NCI-H146 (cell line): Measurements from ENCODE around the gene CTSH.
A peak's percentile ranks its signal among the peaks of the same experiment; 100 is the strongest.
"Not testable (repeated sequence)": the region's sequence is repeated elsewhere in the genome, so short reads cannot be mapped to it uniquely, and the experiment has no call there.

Experiments used
- DNase-seq: peaks from one replicate; lab custom pipeline; 2025; lab: John Stamatoyannopoulos, UW

Gene CTSH

DNA sequence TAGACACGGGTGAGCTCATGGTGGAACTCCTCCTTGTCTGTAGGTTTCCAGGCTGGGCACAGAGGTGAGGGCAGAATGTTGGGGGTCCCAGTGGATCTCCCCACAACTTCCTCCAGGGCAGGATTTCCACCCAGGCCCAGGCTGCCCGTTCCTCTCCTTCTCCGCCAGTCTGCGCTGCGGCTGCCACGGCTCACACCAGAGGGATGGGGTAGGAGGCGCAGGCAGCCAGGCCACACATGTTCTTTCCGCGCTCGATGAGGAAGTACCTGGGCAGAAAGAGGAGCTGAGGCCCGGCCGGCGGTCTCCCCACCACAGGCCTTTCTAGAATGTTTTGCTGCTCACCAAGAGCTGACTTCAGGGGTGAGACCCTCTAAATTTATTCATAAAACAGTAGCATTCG, 22.9 kb downstream of the CTSH start:
- no peak for DNase-seq

- no peak for DNase-seq
Measured at GRCh38 chr15:78921517-78921916, 23.3 kb downstream of the CTSH start.

GRCh38 chr15:78917888-78918287, 27.0 kb downstream of the CTSH start:
- DNase-seq, result no peak

DNA sequence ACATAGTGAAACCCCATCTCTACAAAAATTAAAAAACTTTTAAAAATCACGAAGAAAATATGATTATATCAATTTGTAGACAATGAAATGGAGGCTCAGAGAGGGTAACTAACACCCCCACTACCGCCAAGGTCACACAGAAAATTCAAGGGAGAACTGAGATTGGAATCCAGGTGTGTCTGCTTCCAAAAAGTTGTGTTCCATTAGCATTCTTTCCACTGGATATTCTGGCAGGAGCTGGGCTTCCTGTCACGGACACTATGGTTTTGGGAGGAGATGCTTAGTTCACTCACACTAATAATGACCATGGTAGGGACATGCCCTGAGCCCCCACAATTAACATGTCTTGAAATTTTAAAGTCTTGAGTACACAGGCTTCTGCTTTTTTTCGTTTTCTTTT, 28.8 kb downstream of the CTSH start:
- no peak for DNase-seq

- no peak for DNase-seq
Measured at GRCh38 chr15:78915341-78916087, 29.3 kb downstream of the CTSH start.

DNA sequence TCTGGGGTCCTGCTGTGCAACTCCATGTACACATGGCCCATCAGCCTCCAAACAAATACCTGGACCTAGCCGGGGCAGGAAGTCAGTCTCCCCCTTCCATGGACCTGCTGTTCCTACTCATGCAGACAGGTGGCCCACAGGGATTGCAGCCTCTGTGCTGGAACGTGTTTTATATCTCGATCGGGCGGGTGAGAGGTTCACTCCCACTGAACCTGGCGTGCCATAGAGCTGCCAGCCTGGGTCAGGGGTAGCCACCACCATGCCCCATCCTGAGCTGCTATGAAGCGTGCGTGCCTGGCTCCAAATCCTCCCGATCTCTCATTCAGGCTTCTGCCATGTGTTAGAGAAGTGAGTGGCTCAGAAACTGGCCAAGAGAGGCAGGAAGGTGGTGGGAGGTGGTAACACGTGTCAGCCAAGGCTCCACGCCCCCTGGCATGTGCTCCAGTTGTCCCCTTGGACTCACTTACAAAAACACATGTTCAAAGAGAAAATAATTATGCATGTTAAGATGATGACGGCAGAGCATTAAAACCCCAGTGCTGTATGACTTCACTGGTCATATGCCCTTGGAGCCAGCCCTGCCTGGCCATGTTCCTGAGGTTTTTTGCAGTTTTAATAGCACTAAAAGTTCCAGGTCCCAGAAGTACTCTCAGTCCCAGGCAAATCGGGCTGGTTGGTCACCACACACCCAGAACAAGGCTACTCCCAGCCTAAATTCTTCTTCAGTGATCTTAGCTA, 30.6 kb downstream of the CTSH start:
- DNase-seq, result peak; percentile 8

DNA sequence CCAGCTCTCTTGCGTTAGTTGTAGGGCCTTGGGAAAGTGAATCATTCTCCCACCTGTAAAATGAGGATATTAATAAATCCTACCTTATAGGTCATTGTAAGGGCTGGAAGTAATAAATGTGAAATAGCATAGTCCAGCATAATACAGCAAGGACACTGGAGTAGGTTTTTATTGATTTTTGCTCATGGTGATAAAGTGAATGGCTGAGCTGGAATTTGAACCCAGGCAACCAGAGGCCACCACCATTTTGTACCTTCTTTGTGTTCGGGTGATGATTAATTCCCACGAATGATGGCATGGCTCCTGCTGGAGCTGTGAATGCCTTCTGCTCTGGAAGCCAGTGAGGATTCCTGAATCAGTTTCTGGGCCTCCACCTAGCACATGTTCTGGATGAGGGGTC, 31.8 kb downstream of the CTSH start:
- no peak for DNase-seq

GRCh38 chr15:78912316-78912715, 32.5 kb downstream of the CTSH start:
- no peak for DNase-seq

- DNase-seq, result no peak
Measured at GRCh38 chr15:78910271-78910670, 34.6 kb downstream of the CTSH start.

GRCh38 chr15:78909791-78910228, 35.0 kb downstream of the CTSH start:
- DNase-seq, result no peak

- no peak for DNase-seq
Measured at GRCh38 chr15:78909160-78909695, 35.6 kb downstream of the CTSH start.

GRCh38 chr15:78907577-78907976, 37.3 kb downstream of the CTSH start:
- DNase-seq, result no peak

DNA sequence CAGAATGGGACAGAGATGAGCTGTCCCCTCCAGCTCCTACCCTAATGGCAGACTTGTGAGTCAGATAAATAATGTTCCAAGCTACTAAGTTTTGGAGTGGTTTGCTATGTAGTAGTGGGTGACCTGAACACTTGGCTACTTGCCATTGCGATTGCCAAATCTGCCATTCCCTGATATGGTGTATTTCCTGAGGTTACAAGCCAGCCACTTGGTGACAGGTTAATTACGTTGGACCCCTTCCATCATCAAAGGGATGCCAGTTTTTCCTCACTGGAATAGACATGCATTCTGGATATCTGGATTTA, 38.6 kb downstream of the CTSH start:
- no peak for DNase-seq

GRCh38 chr15:78904599-78905358, 40.1 kb downstream of the CTSH start:
- DNase-seq, result no peak

DNA sequence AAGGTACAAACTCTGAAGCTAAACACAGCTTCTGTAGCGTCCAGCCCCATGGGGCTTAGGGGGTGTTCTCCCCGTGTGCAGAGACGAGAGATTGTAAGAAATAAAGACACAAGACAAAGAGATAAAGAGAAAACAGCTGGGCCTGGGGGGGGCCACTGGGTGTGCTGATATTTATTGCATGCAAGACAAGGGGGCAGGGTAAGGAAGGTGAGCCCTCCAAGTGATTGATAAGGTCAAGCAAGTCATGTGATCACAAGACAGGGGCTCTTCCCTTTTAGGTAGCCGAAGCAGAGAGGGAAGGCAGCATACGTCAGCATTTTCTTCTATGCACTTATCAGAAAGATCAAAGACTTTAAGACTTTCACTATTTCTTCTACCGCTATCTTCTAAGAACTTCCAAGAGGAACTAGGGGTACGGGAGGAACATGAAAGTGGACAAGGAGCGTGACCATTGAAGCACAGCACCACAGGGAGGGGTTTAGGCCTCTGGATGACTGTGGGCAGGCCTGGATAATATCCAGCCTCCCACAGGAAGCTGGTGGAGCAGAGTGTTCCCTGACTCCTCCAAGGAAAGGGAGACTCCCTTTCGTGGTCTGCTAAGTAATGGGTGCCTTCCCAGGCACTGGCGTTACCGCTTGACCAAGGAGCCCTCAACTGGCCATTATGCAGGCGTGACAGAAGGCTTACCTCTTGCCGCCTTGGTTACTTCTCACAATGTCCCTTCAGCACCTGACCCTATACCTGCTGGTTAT, 42.4 kb downstream of the CTSH start:
- not testable (repeated sequence) for DNase-seq

GRCh38 chr15:78900819-78901533, 43.9 kb downstream of the CTSH start:
- DNase-seq, result not testable (repeated sequence)

DNA sequence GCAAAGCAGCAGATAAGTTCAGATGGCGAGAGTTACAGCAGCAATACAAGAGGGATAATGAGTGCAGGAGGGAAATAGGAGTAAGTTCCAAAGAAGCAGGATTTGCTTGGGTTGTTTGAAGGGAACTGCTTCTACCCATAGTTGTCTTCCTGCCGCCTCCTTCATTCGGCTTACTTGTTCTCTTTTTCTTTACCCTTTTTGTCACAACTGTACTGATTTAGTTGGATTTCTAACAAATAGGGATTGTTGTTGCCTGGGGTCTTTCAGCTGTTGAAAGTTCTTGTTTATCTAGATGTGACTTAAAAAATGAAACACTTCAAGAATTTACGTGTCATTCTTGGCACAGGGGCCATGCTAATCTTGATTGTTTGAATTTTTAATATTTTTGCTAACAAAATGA, 46.3 kb downstream of the CTSH start:
- no peak for DNase-seq

- DNase-seq, result no peak
Measured at GRCh38 chr15:78895471-78895870, 49.4 kb downstream of the CTSH start.

- no peak for DNase-seq
Measured at GRCh38 chr15:78893538-78893937, 51.3 kb downstream of the CTSH start.

GRCh38 chr15:78889000-78889399, 55.8 kb downstream of the CTSH start:
- no peak for DNase-seq

- no peak for DNase-seq
Measured at GRCh38 chr15:78881681-78882080, 63.2 kb downstream of the CTSH start.
